ENCODE data around the gene USP3. TPM values are rescaled to one million over a fixed set of nuclear protein-coding genes. Genes with fewer than 3 reads are reported as not detected.

USP3 gene
- total and polyA plus RNA-seq, 10 of the 15 experiments (the other 5 are each of a cell fraction or from before 2014, with no cell fraction given), result 23.8 to 64.5 (median 50.3) TPM

DNA sequence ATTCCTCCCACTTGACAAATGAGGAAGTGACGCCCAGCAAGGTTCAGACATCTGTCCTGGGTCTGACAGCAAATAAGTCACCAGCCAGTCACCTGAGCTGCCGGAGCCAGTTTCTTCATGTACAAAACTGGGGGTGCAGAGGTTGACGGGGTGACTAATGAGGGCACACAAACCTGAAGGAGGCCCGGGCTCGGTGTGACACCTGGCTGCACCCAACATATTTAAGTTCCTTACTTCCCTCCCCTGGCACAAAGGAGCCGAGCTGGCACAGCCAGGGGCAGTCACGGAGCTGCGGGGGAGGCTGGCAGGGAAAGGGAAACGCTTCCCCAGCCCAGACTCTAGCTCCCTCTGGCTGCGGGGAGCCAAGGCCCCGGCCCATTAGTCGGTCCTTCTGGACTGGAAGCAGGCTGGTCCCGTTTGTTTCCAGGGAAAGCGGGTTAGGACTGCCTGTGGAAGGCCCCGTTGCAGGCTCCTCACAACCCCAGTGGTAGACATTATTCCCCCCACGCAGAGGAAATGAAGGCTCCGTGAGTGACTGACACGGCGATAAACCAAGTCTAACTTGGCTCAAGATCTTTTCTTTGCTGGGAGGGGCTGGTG, 95.1 kb downstream of the USP3 start (continued):
- no peak for TF ChIP-seq YBX1 (IDR thresholded peaks at IDR 0.05)
- peak; percentile 64 to 83; a peak in 3 of 4 replicates for TF ChIP-seq BHLHE40 (IDR thresholded peaks at IDR 0.05; ENCODE audit: borderline replicate concordance in 1 of 2, low read depth in 2 of 2, low read length in 1 of 2)
- no peak for TF ChIP-seq GABPA (IDR thresholded peaks at IDR 0.05; ENCODE audit: low read depth)
- no peak for TF ChIP-seq ZBTB11 (CRISPR knock-in tag; IDR thresholded peaks at IDR 0.05)
- no peak for TF ChIP-seq USF2 (IDR thresholded peaks at IDR 0.05; ENCODE audit: borderline replicate concordance, low read depth, low read length)
- TF ChIP-seq, protein P1, sequence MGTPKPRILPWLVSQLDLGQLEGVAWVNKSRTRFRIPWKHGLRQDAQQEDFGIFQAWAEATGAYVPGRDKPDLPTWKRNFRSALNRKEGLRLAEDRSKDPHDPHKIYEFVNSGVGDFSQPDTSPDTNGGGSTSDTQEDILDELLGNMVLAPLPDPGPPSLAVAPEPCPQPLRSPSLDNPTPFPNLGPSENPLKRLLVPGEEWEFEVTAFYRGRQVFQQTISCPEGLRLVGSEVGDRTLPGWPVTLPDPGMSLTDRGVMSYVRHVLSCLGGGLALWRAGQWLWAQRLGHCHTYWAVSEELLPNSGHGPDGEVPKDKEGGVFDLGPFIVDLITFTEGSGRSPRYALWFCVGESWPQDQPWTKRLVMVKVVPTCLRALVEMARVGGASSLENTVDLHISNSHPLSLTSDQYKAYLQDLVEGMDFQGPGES (IDR thresholded peaks at IDR 0.05), result no peak
- no peak for TF ChIP-seq TARDBP (IDR thresholded peaks at IDR 0.05; ENCODE audit: borderline replicate concordance)
- no peak for TF ChIP-seq SUPT20H (IDR thresholded peaks at IDR 0.05; ENCODE audit: borderline replicate concordance, control insufficient read depth, low read depth, low read length)
- TF ChIP-seq ZNF24 (IDR thresholded peaks at IDR 0.05), result no peak
- no peak for TF ChIP-seq KAT2A (conservative IDR thresholded peaks at IDR 0.05; ENCODE audit: control insufficient read depth, low read depth, low read length)
- TF ChIP-seq BCL11A (IDR thresholded peaks at IDR 0.05; ENCODE audit: low read depth, low read length), result no peak
- TF ChIP-seq RFX5 (IDR thresholded peaks at IDR 0.05; ENCODE audit: low read depth, low read length), result 0 out of 2 replicates have a peak, but pooled peaks have one; percentile 31
- TF ChIP-seq E2F4 (IDR thresholded peaks at IDR 0.05; ENCODE audit: low read depth, low read length), result no peak
- no peak for TF ChIP-seq CREB1 (IDR thresholded peaks at IDR 0.05; ENCODE audit: low read depth)
- no peak for TF ChIP-seq CBX3 (IDR thresholded peaks at IDR 0.05; ENCODE audit: borderline replicate concordance, low read depth)
- TF ChIP-seq ATF7 (IDR thresholded peaks at IDR 0.05; ENCODE audit: low read depth), result peak; percentile 31; the same call in 1 of the 2 replicates
- no peak for TF ChIP-seq NFXL1 (IDR thresholded peaks at IDR 0.05; ENCODE audit: borderline replicate concordance)
- TF ChIP-seq MAX (IDR thresholded peaks at IDR 0.05; ENCODE audit: low read depth, low read length), result no peak
- TF ChIP-seq NFYA (IDR thresholded peaks at IDR 0.05; ENCODE audit: borderline replicate concordance, low read depth, low read length), result no peak
- TF ChIP-seq KDM1A (IDR thresholded peaks at IDR 0.05; ENCODE audit: borderline replicate concordance), result no peak
- 0 out of 2 replicates have a peak, but pooled peaks have one; percentile 29 for TF ChIP-seq YY1 (IDR thresholded peaks at IDR 0.05; ENCODE audit: low read depth, low read length)
- TF ChIP-seq CEBPB (IDR thresholded peaks at IDR 0.05; ENCODE audit: borderline replicate concordance in 1 of 2, low read depth in 2 of 2, low read length in 2 of 2), result no peak
- TF ChIP-seq RUNX3 (IDR thresholded peaks at IDR 0.05; ENCODE audit: low read length), result no peak
- no peak for TF ChIP-seq RCOR1 (conservative IDR thresholded peaks at IDR 0.05; ENCODE audit: low read depth, low read length)
- 0 out of 2 replicates have a peak, but pooled peaks have one; percentile 40 for TF ChIP-seq NBN (IDR thresholded peaks at IDR 0.05)
- no peak for TF ChIP-seq BMI1 (IDR thresholded peaks at IDR 0.05; ENCODE audit: borderline replicate concordance)
- TF ChIP-seq SREBF1 (IDR thresholded peaks at IDR 0.05; ENCODE audit: low read length), result no peak
